Testis (tissue), 2 donors: ENCODE results near the gene PAK6.

Experiments
- POLR2A ChIP-seq: fragments of 450-650 bp; IDR thresholded peaks from one replicate; pipeline ENCODE4 v1.6.1; 2017; ENCODE audit warnings: antibody characterized with exemption, mild to moderate bottlenecking, moderate library complexity
- TF ChIP-seq, protein P1 (sequence below), 3 experiments: fragments of 450-650 bp in 2 of 3; fragments of 200-600 bp in 1 of 3; sonication (generic) in 1 of 3; IDR thresholded peaks; one replicate each; pipeline ENCODE4 v1.5.1; 2016 to 2019; ENCODE audit warnings: antibody characterized with exemption in 3 of 3, mild to moderate bottlenecking in 2 of 3, moderate library complexity in 1 of 3

DNA sequence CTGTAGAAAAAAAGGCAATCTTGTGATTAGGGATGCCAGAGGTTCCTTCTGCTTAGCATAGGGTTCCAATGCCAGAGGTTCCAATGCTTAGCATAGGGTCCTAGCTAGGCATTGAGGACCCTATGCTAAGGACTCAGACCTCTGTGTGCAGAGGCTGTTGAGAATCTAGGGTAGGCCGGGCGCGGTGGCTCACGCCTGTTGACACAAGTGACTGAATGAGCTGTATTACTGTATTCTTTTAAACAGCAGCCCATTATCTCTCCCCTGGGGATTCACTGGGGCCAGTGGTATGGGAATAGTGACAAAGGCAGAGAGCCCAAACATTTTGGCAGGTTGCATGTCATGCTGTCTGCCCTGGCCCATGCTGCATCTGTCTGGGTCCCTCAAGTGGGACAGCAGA, 16.2 kb downstream of the PAK6 start:
- TF ChIP-seq, protein P1, sequence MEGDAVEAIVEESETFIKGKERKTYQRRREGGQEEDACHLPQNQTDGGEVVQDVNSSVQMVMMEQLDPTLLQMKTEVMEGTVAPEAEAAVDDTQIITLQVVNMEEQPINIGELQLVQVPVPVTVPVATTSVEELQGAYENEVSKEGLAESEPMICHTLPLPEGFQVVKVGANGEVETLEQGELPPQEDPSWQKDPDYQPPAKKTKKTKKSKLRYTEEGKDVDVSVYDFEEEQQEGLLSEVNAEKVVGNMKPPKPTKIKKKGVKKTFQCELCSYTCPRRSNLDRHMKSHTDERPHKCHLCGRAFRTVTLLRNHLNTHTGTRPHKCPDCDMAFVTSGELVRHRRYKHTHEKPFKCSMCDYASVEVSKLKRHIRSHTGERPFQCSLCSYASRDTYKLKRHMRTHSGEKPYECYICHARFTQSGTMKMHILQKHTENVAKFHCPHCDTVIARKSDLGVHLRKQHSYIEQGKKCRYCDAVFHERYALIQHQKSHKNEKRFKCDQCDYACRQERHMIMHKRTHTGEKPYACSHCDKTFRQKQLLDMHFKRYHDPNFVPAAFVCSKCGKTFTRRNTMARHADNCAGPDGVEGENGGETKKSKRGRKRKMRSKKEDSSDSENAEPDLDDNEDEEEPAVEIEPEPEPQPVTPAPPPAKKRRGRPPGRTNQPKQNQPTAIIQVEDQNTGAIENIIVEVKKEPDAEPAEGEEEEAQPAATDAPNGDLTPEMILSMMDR (IDR thresholded peaks at IDR 0.05): no peak
- no peak for TF ChIP-seq POLR2A
